B cell (primary cell): ENCODE measurements around the gene RARB. TPM values are rescaled to one million over a fixed set of nuclear protein-coding genes. Genes with fewer than 3 reads are reported as not detected.

ENCODE experiments used
- ATAC-seq: fragments of 200-7000 bp; cut with Tn5 transposase; one replicate; pipeline ENCODE4 v1.10.0; 2021; ENCODE audit warnings: low read depth, mild to moderate bottlenecking, moderate number of reproducible peaks, moderate library complexity
- CTCF ChIA-PET: fragments of 350-600 bp; sonication (Branson Sonifier 250); formaldehyde crosslinking; loops from one replicate; lab custom pipeline; 2021; ENCODE audit warnings: antibody characterized with exemption, inconsistent platforms; lab: Charles Lee
- POLR2A ChIA-PET: fragments of 350-600 bp; sonication (Branson Sonifier 250); formaldehyde crosslinking; loops from one replicate; lab custom pipeline; 2021; ENCODE audit warnings: antibody characterized with exemption; lab: Charles Lee
- DNase-seq: peaks from one replicate; pipeline ENCODE4 v3.0.0; 2013
- H2AFZ ChIP-seq: 2 replicates; pipeline ENCODE4 v1.6.1; 2012; ENCODE audit warnings: mild to moderate bottlenecking, low read depth, low read length; ENCODE audit not compliant: insufficient read depth, poor library complexity, severe bottlenecking
- H3K27ac ChIP-seq, 2 donors: 1 replicate in 1 of 2; 2 replicates in 1 of 2; pipeline ENCODE4 v1.5.1; 2012 to 2013; ENCODE audit warnings: low read length in 2 of 2, mild to moderate bottlenecking in 2 of 2, moderate library complexity in 1 of 2
- H3K27me3 ChIP-seq, 4 experiments: fragments of 200-600 bp in 1 of 4; sonication (generic) in 1 of 4; replicated peaks in 1 of 4; 1 replicate in 2 of 4; 2 replicates in 2 of 4; pipeline versions ENCODE4 v1.6.1 to v1.7.0; 2013 to 2016; ENCODE audit warnings: low read length in 3 of 4, mild to moderate bottlenecking in 2 of 4, mixed read lengths in 1 of 4, moderate library complexity in 1 of 4; ENCODE audit not compliant: insufficient read depth in 4 of 4, control insufficient read depth in 3 of 4; ENCODE audit errors: control extremely low read depth in 1 of 4
- H3K36me3 ChIP-seq, 2 experiments: replicated peaks in 1 of 2; 1 replicate in 1 of 2; 2 replicates in 1 of 2; pipeline versions ENCODE4 v1.6.1 to v1.7.1; 2013; ENCODE audit warnings: low read length in 1 of 2; ENCODE audit not compliant: insufficient read depth in 2 of 2, control insufficient read depth in 1 of 2; ENCODE audit errors: control extremely low read depth in 1 of 2, extremely low read depth in 1 of 2
- H3K4me1 ChIP-seq, 2 donors: fragments of 200-600 bp in 1 of 2; sonication (generic) in 1 of 2; 1 replicate in 1 of 2; 2 replicates in 1 of 2; pipeline versions ENCODE4 v1.5.1 to v1.6.1; 2013 to 2017; ENCODE audit warnings: low read length in 2 of 2; ENCODE audit not compliant: control insufficient read depth in 2 of 2, insufficient read depth in 2 of 2
- H3K4me2 ChIP-seq: replicated peaks from 2 replicates; pipeline ENCODE3; 2012; ENCODE audit warnings: mild to moderate bottlenecking, low read depth, low read length; ENCODE audit not compliant: poor library complexity, severe bottlenecking
- H3K4me3 ChIP-seq, 5 experiments: fragments of 200-600 bp in 1 of 5; sonication (generic) in 1 of 5; 1 replicate in 3 of 5; 2 replicates in 2 of 5; pipeline versions ENCODE4 v1.5.1 to v1.7.0; 2011 to 2016; ENCODE audit warnings: low read length in 4 of 5, mild to moderate bottlenecking in 4 of 5, low read depth in 2 of 5, control low read depth in 1 of 5, moderate library complexity in 1 of 5; ENCODE audit not compliant: insufficient read depth in 1 of 5; ENCODE audit errors: control extremely low read depth in 1 of 5, extremely low read depth in 1 of 5
- H3K79me2 ChIP-seq: fragments of 200-600 bp; sonication (generic); one replicate; pipeline ENCODE4 v1.6.0; 2016; ENCODE audit warnings: low read length; ENCODE audit not compliant: control insufficient read depth, insufficient read depth
- H3K9ac ChIP-seq: fragments of 200-600 bp; sonication (generic); 2 replicates; pipeline ENCODE4 v1.6.1; 2017; ENCODE audit warnings: mild to moderate bottlenecking, low read length, moderate library complexity
- H3K9me3 ChIP-seq, 3 donors: one replicate each; pipeline versions ENCODE4 v1.6.1 to v1.7.1; 2013; ENCODE audit warnings: low read length in 2 of 3; ENCODE audit not compliant: control insufficient read depth in 2 of 3, insufficient read depth in 1 of 3; ENCODE audit errors: control extremely low read depth in 1 of 3
- H4K20me1 ChIP-seq: 2 replicates; pipeline ENCODE4 v1.6.0; 2012; ENCODE audit warnings: mild to moderate bottlenecking, low read length; ENCODE audit not compliant: insufficient read depth, control insufficient read depth, poor library complexity, severe bottlenecking
- H3K27ac Mint-ChIP-seq: one replicate; pipeline ENCODE4 v1.8.0; 2021; ENCODE audit warnings: mixed read lengths
- H3K27me3 Mint-ChIP-seq: one replicate; pipeline ENCODE4 v1.8.0; 2021; ENCODE audit warnings: mixed read lengths
- H3K4me1 Mint-ChIP-seq: one replicate; pipeline ENCODE4 v1.8.0; 2021; ENCODE audit warnings: mixed read lengths
- H3K4me3 Mint-ChIP-seq: one replicate; pipeline ENCODE4 v1.8.0; 2021; ENCODE audit warnings: mixed read lengths
- H3K9me3 Mint-ChIP-seq: one replicate; pipeline ENCODE4 v1.8.0; 2022; ENCODE audit warnings: mixed read lengths; ENCODE audit not compliant: insufficient read depth
- CTCF ChIP-seq: fragments of 200-600 bp; IDR thresholded peaks from one replicate; pipeline ENCODE4 v1.8.0; 2022; ENCODE audit warnings: antibody characterized with exemption, mild to moderate bottlenecking
- EZH2 ChIP-seq: IDR thresholded peaks from 2 replicates; pipeline ENCODE4 v1.6.1; 2012; ENCODE audit warnings: borderline replicate concordance, low read depth, mild to moderate bottlenecking, moderate library complexity, low read length; ENCODE audit not compliant: insufficient read depth, poor library complexity, severe bottlenecking
- WGBS: methylation state at CpG from one replicate; pipeline ENCODE4 v1.1.5; 2013; ENCODE audit warnings: missing lambda C conversion rate; ENCODE audit not compliant: insufficient coverage; 5-methylcytosine and 5-hydroxymethylcytosine counted together
- intact Hi-C: fragments of 100-400 bp; cut with micrococcal nuclease; formaldehyde crosslinking; loops from one replicate; pipeline ENCODE4 v1.10.0; 2022
- polyA plus RNA-seq: library from polyadenylated mRNA; depleted of rRNA; stranded (reverse); fragments of >200 nt; gene quantifications from 2 replicates; pipeline ENCODE4 v1.2.3, GENCODE V29; 2012
- total RNA-seq, 2 donors: library from RNA; stranded (reverse); fragments of 120-200 nt in 1 of 2; gene quantifications; 1 replicate in 1 of 2; 2 replicates in 1 of 2; pipeline versions ENCODE4 v1.2.3 to v1.2.4, GENCODE V29; 2013 to 2022

Gene RARB
- total and polyA plus RNA-seq, 2 donors (not counting 1 experiment from before 2014, with no cell fraction given), result not detected

- intact Hi-C loops, result no loop called here
- Histone ChIP-seq H3K4me2 (no peak overlapping the region), H3K9ac (no peak overlapping the region), H3K79me2 (no peaks in the 10 kb centered on the region), H3K4me3 (no peak overlapping the region), H2AFZ (no peak overlapping the region), H3K9me3 (no peaks in the 10 kb centered on the region), H3K27ac (no peak overlapping the region), H3K27me3 (peaks cover 0 to 2% (median 0%) of the 10 kb centered on the region in 4 experiments), H3K36me3 (no peaks in the 10 kb centered on the region), H4K20me1 (no peaks in the 10 kb centered on the region), H3K4me1 (no peaks in the 10 kb centered on the region)
- ATAC-seq (no peak), DNase-seq (no peak)
- Mint-ChIP-seq H3K27me3 (peaks cover 4% of the 10 kb centered on the region), H3K27ac (no peak overlapping the region), H3K9me3 (no peaks in the 10 kb centered on the region), H3K4me3 (no peak overlapping the region), H3K4me1 (no peaks in the 10 kb centered on the region)
- TF ChIP-seq EZH2 (no peak), CTCF (no peak)
- ChIA-PET POLR2A (no interaction called here), CTCF (no interaction called here)
- WGBS, result 100% methylated on average over 1 of the region's 3 CpGs
Measured at GRCh38 chr3:25557694-25558093, 129.6 kb downstream of the RARB start.

DNA sequence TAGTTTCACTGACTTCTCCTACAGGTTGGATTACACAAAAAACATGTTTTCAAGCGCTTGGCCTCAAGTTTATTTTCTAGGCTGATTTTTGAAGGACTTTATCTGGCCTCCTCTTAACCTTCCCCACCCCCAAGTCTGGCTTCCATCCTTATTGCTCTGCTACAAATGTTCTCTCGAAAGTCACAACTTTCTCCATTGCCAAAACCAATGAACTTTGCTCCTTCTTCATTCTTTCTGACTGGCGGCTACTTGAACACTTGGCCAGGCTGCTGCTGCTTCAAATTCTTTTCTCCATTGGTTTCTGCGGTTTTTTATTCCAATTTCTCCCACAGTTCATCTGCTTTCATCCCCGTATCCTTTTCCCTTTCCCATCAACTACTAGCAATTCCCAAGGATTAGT, 130.1 kb downstream of the RARB start:
- H3K4me3 Mint-ChIP-seq, result no peak overlapping the region
- intact Hi-C loops, result no loop called here
- POLR2A ChIA-PET, result no interaction called here

More for the DNA sequence above, 130.1 kb downstream of the RARB start:
- H3K4me2 ChIP-seq, result no peak overlapping the region
- TF ChIP-seq CTCF (no peak), EZH2 (no peak)
- ATAC-seq, result no peak
- Mint-ChIP-seq H3K27ac (no peak overlapping the region), H3K4me1 (no peaks in the 10 kb centered on the region), H3K9me3 (no peaks in the 10 kb centered on the region), H3K27me3 (peaks cover 3% of the 10 kb centered on the region)
- H3K4me1 ChIP-seq, result no peaks in the 10 kb centered on the region
- H4K20me1 ChIP-seq, result no peaks in the 10 kb centered on the region
- H3K9me3 ChIP-seq, result no peaks in the 10 kb centered on the region
- CTCF ChIA-PET, result no interaction called here
- WGBS, result 91% methylated on average over 5 of the region's 5 CpGs
- no peaks in the 10 kb centered on the region for H3K36me3 ChIP-seq
- H3K27me3 ChIP-seq, result peaks cover 0 to 2% (median 0%) of the 10 kb centered on the region in 4 experiments
- H3K4me3 ChIP-seq, result no peak overlapping the region
- H3K79me2 ChIP-seq, result no peaks in the 10 kb centered on the region
- H3K9ac ChIP-seq, result no peak overlapping the region
- H2AFZ ChIP-seq, result no peak overlapping the region
- no peak overlapping the region for H3K27ac ChIP-seq
- no peak for DNase-seq
